ENCODE data around the gene TCEAL3.

The TCEAL3 gene
- long read RNA-seq, result 0 reads

DNA sequence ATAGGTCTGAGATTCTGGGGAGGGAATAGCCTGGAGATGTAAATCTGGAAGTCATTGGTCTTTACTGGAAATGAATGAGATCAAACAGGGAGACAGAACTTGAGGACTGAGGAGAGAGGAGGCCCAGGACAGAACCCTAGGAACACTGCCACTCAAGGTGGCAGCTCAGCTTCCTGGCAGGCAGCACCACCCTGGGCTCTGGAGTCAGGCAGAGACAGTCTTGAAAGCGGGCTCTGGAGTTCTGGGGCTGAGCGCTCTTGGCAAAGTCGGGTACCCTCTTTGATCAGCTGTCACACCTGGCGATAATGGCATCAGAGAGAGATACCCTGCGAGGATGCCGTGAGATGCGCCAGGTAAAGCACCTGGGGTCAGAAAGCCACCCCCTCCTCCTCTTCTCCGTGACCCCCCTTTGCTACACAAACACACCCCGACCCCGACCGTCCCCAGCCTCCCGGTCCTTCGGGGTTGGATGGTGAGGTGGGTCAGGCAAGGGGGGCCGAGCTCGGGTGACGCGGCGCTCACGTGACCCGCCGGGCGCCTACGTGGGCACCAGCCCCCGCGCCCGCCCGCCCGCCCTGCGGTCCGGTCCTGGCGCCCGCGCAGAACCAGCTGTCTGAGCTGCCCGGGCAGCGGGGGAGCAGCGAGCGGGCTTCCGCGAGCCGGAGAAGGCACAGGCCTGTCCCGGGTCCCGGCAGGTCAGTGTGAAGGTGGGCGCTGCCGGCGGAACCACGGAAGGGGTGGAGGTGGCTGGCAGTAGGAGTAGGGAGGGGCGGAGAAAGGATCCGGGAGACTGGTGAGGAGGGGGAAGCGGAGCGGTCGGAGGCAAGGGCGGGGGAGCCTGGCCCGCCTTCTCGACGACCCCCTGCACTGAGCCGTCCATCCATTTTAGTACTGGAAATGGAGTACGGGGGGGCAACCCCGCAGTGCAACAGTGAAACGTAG, at the start of gene TCEAL3:
Gene TCEAL3 (plus strand): TSS at position 600 of the 942 bp plus-strand sequence. CDS start 1,102 bp downstream, outside the sequence.
- H3K4me3 ChIP-seq (replicated peaks; ENCODE audit: insufficient read depth, low read length), result peak within 1 kb of the TSS; percentile 28
- DNase-seq (ENCODE audit: low read depth in 1 of 2, low spot score in 1 of 2), result no peak
- H3K27ac ChIP-seq (replicated peaks), result no peak within 1 kb of the TSS
- H3K27me3 ChIP-seq (ENCODE audit: insufficient read depth, poor library complexity, severe bottlenecking), result peaks cover 18% of the 10 kb centered on the region
- TF ChIP-seq POLR2AphosphoS5 (IDR thresholded peaks at IDR 0.05; ENCODE audit: low read depth), result no peak
- TF ChIP-seq, protein P1, sequence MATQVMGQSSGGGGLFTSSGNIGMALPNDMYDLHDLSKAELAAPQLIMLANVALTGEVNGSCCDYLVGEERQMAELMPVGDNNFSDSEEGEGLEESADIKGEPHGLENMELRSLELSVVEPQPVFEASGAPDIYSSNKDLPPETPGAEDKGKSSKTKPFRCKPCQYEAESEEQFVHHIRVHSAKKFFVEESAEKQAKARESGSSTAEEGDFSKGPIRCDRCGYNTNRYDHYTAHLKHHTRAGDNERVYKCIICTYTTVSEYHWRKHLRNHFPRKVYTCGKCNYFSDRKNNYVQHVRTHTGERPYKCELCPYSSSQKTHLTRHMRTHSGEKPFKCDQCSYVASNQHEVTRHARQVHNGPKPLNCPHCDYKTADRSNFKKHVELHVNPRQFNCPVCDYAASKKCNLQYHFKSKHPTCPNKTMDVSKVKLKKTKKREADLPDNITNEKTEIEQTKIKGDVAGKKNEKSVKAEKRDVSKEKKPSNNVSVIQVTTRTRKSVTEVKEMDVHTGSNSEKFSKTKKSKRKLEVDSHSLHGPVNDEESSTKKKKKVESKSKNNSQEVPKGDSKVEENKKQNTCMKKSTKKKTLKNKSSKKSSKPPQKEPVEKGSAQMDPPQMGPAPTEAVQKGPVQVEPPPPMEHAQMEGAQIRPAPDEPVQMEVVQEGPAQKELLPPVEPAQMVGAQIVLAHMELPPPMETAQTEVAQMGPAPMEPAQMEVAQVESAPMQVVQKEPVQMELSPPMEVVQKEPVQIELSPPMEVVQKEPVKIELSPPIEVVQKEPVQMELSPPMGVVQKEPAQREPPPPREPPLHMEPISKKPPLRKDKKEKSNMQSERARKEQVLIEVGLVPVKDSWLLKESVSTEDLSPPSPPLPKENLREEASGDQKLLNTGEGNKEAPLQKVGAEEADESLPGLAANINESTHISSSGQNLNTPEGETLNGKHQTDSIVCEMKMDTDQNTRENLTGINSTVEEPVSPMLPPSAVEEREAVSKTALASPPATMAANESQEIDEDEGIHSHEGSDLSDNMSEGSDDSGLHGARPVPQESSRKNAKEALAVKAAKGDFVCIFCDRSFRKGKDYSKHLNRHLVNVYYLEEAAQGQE (IDR thresholded peaks at IDR 0.05; ENCODE audit: insufficient replicate concordance, low read depth), result no peak
- no peak for TF ChIP-seq SPI1 (IDR thresholded peaks at IDR 0.05; ENCODE audit: borderline replicate concordance, low read depth)
- no peak for TF ChIP-seq CTCF (IDR thresholded peaks at IDR 0.05; ENCODE audit: insufficient read depth, low read length)
- TF ChIP-seq GABPA (IDR thresholded peaks at IDR 0.05; ENCODE audit: low read depth), result no peak

DNA sequence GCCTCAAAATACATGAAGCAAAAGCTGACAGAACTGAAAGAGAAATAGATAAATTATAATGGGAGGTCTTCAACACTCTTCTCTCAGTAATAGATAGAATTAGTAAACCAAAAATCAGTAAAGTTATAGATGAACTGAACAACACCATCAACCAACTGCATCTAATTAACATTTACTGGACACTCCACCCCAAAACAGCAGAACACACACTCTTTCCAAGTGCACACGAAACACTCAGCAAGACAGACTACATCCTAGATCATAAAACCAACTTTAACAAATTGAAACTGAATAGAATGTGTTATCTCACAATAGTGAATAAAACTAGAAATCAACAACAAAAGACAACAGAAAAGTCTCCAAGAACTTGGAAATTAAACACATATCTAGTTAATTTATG, 47.5 kb upstream of the TCEAL3 start:
- no peak for DNase-seq (ENCODE audit: low read depth in 1 of 2, low spot score in 1 of 2)
- no peak overlapping the region for H3K27ac ChIP-seq (replicated peaks)
- no peak overlapping the region for H3K4me3 ChIP-seq (replicated peaks; ENCODE audit: insufficient read depth, low read length)
- peaks cover 9% of the 10 kb centered on the region for H3K27me3 ChIP-seq (ENCODE audit: insufficient read depth, poor library complexity, severe bottlenecking)
- TF ChIP-seq, protein P1 (IDR thresholded peaks at IDR 0.05; ENCODE audit: insufficient replicate concordance, low read depth), result no peak
- TF ChIP-seq CTCF (IDR thresholded peaks at IDR 0.05; ENCODE audit: insufficient read depth, low read length) (no peak), POLR2AphosphoS5 (IDR thresholded peaks at IDR 0.05; ENCODE audit: low read depth) (no peak), SPI1 (IDR thresholded peaks at IDR 0.05; ENCODE audit: borderline replicate concordance, low read depth) (no peak), GABPA (IDR thresholded peaks at IDR 0.05; ENCODE audit: low read depth) (no peak)

DNA sequence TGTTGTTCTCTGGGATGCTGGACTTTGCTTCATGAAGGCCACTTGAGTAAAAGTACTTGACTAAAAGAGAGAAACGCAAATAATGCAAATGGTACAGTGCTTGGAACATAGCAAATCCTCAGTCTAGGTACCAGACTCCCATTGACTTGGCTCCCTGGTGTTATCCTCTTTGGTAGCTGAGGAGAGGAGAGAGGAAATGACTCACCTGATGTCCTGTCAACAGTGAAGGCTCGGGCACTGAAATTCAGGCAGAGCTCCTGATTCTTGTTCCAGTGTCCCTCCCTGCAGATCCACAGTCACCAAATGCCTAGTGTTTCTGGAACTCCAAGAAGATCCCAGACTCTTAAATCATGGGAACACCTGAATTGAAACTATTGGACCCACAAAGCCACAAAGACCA, 45.0 kb upstream of the TCEAL3 start:
- TF ChIP-seq, protein P1 (IDR thresholded peaks at IDR 0.05; ENCODE audit: insufficient replicate concordance, low read depth), result no peak
- TF ChIP-seq POLR2AphosphoS5 (IDR thresholded peaks at IDR 0.05; ENCODE audit: low read depth) (no peak), SPI1 (IDR thresholded peaks at IDR 0.05; ENCODE audit: borderline replicate concordance, low read depth) (no peak), GABPA (IDR thresholded peaks at IDR 0.05; ENCODE audit: low read depth) (no peak), CTCF (IDR thresholded peaks at IDR 0.05; ENCODE audit: insufficient read depth, low read length) (no peak)
- H3K27me3 ChIP-seq (ENCODE audit: insufficient read depth, poor library complexity, severe bottlenecking), result peaks cover 7% of the 10 kb centered on the region
- DNase-seq (ENCODE audit: low read depth in 1 of 2, low spot score in 1 of 2), result no peak
- H3K27ac ChIP-seq (replicated peaks), result no peak overlapping the region
- no peak overlapping the region for H3K4me3 ChIP-seq (replicated peaks; ENCODE audit: insufficient read depth, low read length)
